Memory B cell (primary cell): ENCODE data around the gene SOX6.

ENCODE experiments used
- ATAC-seq: fragments of 150-1000 bp; cut with Tn5 transposase; 2 replicates; pipeline ENCODE4 v1.10.0; 2021; ENCODE audit warnings: low read depth, mild to moderate bottlenecking, moderate library complexity
- DNase-seq, 2 donors: peaks; one replicate each; pipeline ENCODE4 v3.0.0; 2022; ENCODE audit warnings: low spot score in 2 of 2
- H3K27ac Mint-ChIP-seq: one replicate; pipeline ENCODE4 v1.8.0; 2022; ENCODE audit warnings: mild to moderate bottlenecking, moderate library complexity, mixed read lengths
- H3K27me3 Mint-ChIP-seq: one replicate; pipeline ENCODE4 v1.8.0; 2022; ENCODE audit warnings: mixed read lengths
- H3K36me3 Mint-ChIP-seq: one replicate; pipeline ENCODE4 v1.8.0; 2022; ENCODE audit warnings: mild to moderate bottlenecking, mixed read lengths
- H3K4me1 Mint-ChIP-seq: one replicate; pipeline ENCODE4 v1.8.0; 2022; ENCODE audit warnings: mixed read lengths
- H3K4me3 Mint-ChIP-seq: one replicate; pipeline ENCODE4 v1.8.0; 2022; ENCODE audit warnings: mild to moderate bottlenecking, moderate library complexity, mixed read lengths
- H3K9me3 Mint-ChIP-seq: one replicate; pipeline ENCODE4 v1.8.0; 2022; ENCODE audit warnings: mixed read lengths

Gene SOX6

GRCh38 chr11:16321148-16321547, 35.2 kb downstream of the SOX6 start:
- H3K27ac Mint-ChIP-seq, result no peak overlapping the region
- no peaks in the 10 kb centered on the region for H3K36me3 Mint-ChIP-seq
- no peak for ATAC-seq
- no peaks in the 10 kb centered on the region for H3K4me1 Mint-ChIP-seq
- peaks cover 7% of the 10 kb centered on the region for H3K9me3 Mint-ChIP-seq
- H3K4me3 Mint-ChIP-seq, result no peak overlapping the region
- no peak for DNase-seq
- no peaks in the 10 kb centered on the region for H3K27me3 Mint-ChIP-seq

GRCh38 chr11:16318320-16318719, 38.0 kb downstream of the SOX6 start:
- peaks cover 4% of the 10 kb centered on the region for H3K9me3 Mint-ChIP-seq

GRCh38 chr11:16317712-16318111, 38.6 kb downstream of the SOX6 start:
- H3K4me3 Mint-ChIP-seq, result no peak overlapping the region
- peaks cover 4% of the 10 kb centered on the region for H3K9me3 Mint-ChIP-seq
- H3K27me3 Mint-ChIP-seq, result no peaks in the 10 kb centered on the region
- ATAC-seq (no peak), DNase-seq (no peak)
- H3K4me1 Mint-ChIP-seq, result no peaks in the 10 kb centered on the region
- no peaks in the 10 kb centered on the region for H3K36me3 Mint-ChIP-seq
- H3K27ac Mint-ChIP-seq, result no peak overlapping the region

More at GRCh38 chr11:16318320-16318719, 38.0 kb downstream of the SOX6 start:
- DNase-seq (no peak), ATAC-seq (no peak)
- H3K27me3 Mint-ChIP-seq, result no peaks in the 10 kb centered on the region
- no peaks in the 10 kb centered on the region for H3K36me3 Mint-ChIP-seq
- H3K4me1 Mint-ChIP-seq, result no peaks in the 10 kb centered on the region
- H3K27ac Mint-ChIP-seq, result no peak overlapping the region
- H3K4me3 Mint-ChIP-seq, result no peak overlapping the region

DNA sequence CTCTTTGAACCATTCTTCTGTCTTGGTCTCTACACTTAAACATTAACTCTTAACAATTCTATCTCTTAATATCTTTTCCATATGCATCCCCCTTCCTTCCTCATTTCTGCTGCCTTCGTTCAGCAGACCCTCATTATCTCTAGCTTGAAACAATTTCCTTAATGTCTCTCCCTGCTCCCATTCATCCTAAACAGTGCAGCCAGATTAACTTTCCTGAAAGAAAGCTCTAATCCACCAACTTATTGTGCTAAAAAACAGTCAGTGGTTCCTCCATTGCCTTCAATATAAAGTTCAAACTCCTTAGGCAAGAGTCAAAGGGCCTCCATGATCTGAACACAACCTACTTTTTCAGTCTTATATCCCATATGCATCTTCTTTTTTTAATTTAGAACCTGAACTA, 42.5 kb downstream of the SOX6 start:
- ATAC-seq, result no peak

GRCh38 chr11:16312233-16312765, 44.0 kb downstream of the SOX6 start:
- Mint-ChIP-seq H3K36me3 (no peaks in the 10 kb centered on the region), H3K27ac (no peak overlapping the region), H3K4me3 (no peak overlapping the region), H3K27me3 (no peaks in the 10 kb centered on the region), H3K4me1 (no peaks in the 10 kb centered on the region), H3K9me3 (no peaks in the 10 kb centered on the region)
- ATAC-seq, result no peak
- DNase-seq, result no peak

More for the DNA sequence above, 42.5 kb downstream of the SOX6 start:
- Mint-ChIP-seq H3K4me3 (no peak overlapping the region), H3K9me3 (no peaks in the 10 kb centered on the region), H3K27ac (no peak overlapping the region), H3K36me3 (no peaks in the 10 kb centered on the region), H3K27me3 (no peaks in the 10 kb centered on the region), H3K4me1 (no peaks in the 10 kb centered on the region)
- no peak for DNase-seq

DNA sequence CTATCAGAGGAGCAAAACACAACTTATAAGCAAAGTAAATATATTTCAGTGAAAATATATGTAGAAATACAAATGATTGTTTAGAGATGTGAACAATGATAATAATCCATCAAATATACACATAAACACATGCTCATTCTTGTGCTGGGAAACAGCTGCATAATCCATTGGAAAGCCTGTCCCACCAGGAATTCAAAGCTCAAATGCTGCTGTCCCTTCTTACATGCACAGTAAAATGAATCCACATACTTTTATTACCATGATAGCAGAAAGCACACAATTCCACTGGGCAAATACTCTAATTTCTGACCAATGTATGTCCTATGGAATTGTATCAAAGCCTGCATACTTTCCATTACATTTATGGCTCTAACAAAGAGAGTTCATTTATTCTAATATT, 44.5 kb downstream of the SOX6 start:
- Mint-ChIP-seq H3K9me3 (no peaks in the 10 kb centered on the region), H3K4me3 (no peak overlapping the region), H3K27me3 (no peaks in the 10 kb centered on the region), H3K36me3 (no peaks in the 10 kb centered on the region), H3K27ac (no peak overlapping the region), H3K4me1 (no peaks in the 10 kb centered on the region)
- ATAC-seq (no peak), DNase-seq (no peak)

DNA sequence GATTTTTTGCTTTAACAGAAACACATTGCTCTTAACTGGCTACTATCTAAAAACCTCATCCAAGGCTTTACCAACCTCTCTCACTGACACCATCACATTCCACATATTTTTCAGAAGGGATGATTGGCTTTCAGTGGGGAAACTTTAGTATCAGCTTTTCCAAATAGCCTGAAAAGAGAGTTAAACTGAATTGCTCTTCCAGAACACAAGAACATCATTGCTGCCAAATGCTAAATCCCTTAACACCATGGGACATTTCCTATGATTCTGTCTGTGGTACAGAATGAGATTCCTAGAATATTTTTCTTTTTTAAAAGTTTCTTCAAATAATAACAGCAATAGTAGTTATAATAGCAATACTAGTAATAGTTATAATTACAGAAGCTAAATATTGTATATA, 45.4 kb downstream of the SOX6 start:
- H3K9me3 Mint-ChIP-seq, result no peaks in the 10 kb centered on the region
- H3K4me1 Mint-ChIP-seq, result no peaks in the 10 kb centered on the region
- H3K27me3 Mint-ChIP-seq, result no peaks in the 10 kb centered on the region
- H3K4me3 Mint-ChIP-seq, result no peak overlapping the region
- H3K36me3 Mint-ChIP-seq, result no peaks in the 10 kb centered on the region
- no peak for ATAC-seq
- DNase-seq, result no peak
- H3K27ac Mint-ChIP-seq, result no peak overlapping the region

- no peak for ATAC-seq
- Mint-ChIP-seq H3K4me3 (no peak overlapping the region), H3K36me3 (no peaks in the 10 kb centered on the region)
Observed at GRCh38 chr11:16309226-16309625, 47.1 kb downstream of the SOX6 start.

GRCh38 chr11:16301462-16301861, 54.9 kb downstream of the SOX6 start:
- no peaks in the 10 kb centered on the region for H3K27me3 Mint-ChIP-seq
- no peak overlapping the region for H3K27ac Mint-ChIP-seq
- ATAC-seq (no peak), DNase-seq (no peak)
- H3K9me3 Mint-ChIP-seq, result peaks cover 8% of the 10 kb centered on the region
- H3K4me1 Mint-ChIP-seq, result no peaks in the 10 kb centered on the region
- H3K4me3 Mint-ChIP-seq, result no peak overlapping the region
- no peaks in the 10 kb centered on the region for H3K36me3 Mint-ChIP-seq

More at GRCh38 chr11:16309226-16309625, 47.1 kb downstream of the SOX6 start:
- Mint-ChIP-seq H3K27ac (no peak overlapping the region), H3K4me1 (no peaks in the 10 kb centered on the region), H3K9me3 (no peaks in the 10 kb centered on the region), H3K27me3 (no peaks in the 10 kb centered on the region)
- no peak for DNase-seq

DNA sequence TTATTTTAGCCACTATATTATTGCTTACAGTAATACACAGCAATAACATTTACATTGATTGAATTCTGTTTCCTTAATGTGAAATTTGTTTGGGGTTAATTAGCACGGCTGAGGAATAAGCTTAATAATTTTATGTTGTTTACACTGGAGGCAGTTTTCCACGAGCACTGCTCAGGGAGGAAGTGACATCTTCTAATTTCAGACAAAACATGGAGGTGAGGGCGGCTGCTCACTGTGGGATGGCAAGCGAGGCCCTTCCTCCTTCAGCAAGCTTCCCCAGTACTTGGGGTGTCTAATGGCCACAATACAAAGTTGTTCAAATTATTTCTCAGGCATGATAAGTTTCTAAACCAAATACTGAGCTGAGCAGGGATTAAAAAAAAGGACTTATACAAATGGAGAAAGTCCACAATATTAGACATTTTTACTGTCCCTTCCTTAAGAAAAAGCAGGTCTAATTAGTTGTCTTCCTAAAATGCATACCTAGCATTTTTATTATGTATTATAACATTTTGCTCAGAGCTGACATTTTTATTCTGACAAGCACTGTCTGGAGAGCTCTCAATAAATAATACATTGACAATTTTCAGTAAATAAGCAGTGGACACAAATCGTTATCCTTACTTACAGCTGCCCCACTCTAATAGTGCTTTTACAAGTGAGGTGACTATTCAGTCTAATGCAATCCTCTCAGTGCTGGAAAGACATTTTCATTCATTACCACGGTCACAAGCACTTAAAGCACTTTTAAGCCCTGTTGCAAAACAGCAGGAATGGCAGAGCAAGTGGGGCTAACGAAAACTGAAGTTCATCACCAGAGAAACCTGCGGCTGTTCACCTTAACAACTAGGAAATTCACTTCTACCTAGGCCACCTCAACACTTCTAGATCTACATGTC, 56.2 kb downstream of the SOX6 start:
- no peak overlapping the region for H3K27ac Mint-ChIP-seq
- no peaks in the 10 kb centered on the region for H3K27me3 Mint-ChIP-seq
- no peak overlapping the region for H3K4me3 Mint-ChIP-seq
- peaks cover 8% of the 10 kb centered on the region for H3K9me3 Mint-ChIP-seq
- ATAC-seq (no peak), DNase-seq (no peak)
- H3K4me1 Mint-ChIP-seq, result no peaks in the 10 kb centered on the region
- no peaks in the 10 kb centered on the region for H3K36me3 Mint-ChIP-seq

DNA sequence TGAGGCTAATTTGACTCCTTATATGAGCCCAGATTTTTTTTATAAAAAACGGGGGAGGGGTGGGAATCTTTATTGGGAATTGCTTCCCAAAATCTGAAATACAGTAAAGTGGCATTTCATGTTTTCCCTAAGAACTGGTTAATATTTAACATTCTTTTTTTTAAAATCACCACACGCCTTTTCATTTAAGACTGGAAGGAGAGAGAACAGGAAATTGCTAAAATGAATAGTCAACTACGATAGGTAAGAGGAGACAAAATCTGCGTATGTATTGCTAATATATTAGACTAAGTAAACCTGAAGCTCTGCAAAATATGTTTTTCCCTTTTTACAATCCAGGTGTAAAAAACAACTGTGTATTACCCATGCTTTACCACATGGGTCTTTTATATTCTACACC, 57.0 kb downstream of the SOX6 start:
- Mint-ChIP-seq H3K27me3 (no peaks in the 10 kb centered on the region), H3K27ac (no peak overlapping the region), H3K9me3 (peaks cover 8% of the 10 kb centered on the region), H3K4me3 (no peak overlapping the region), H3K4me1 (no peaks in the 10 kb centered on the region), H3K36me3 (no peaks in the 10 kb centered on the region)
- ATAC-seq (no peak), DNase-seq (no peak)

DNA sequence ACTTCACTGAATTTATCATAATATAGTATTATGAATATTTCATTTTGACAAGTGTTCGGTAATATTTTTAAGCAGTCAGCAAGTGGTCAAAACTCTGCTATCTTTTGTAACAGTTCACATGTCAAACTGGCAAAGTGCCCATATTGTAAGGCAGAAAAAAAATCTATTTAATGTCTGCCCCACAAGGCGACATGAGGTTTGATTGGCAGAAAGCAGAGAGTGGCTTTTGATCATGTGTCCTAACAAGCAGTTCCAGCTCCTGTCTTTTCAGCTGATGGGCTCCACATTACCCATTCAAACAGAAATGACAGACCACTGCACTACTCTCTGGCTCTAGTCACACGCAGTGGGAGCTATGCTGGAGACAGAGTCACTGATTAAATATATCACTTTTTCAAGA, 59.0 kb downstream of the SOX6 start:
- ATAC-seq (no peak), DNase-seq (no peak)
- no peaks in the 10 kb centered on the region for H3K4me1 Mint-ChIP-seq
- H3K9me3 Mint-ChIP-seq, result peaks cover 6% of the 10 kb centered on the region
- no peak overlapping the region for H3K27ac Mint-ChIP-seq
- H3K4me3 Mint-ChIP-seq, result no peak overlapping the region
- no peaks in the 10 kb centered on the region for H3K27me3 Mint-ChIP-seq
- H3K36me3 Mint-ChIP-seq, result no peaks in the 10 kb centered on the region

- Mint-ChIP-seq H3K4me3 (no peak overlapping the region), H3K27ac (no peak overlapping the region), H3K27me3 (no peaks in the 10 kb centered on the region)
Observed at GRCh38 chr11:16296273-16296672, 60.1 kb downstream of the SOX6 start.

GRCh38 chr11:16295592-16295991, 60.8 kb downstream of the SOX6 start:
- Mint-ChIP-seq H3K4me3 (no peak overlapping the region), H3K27me3 (no peaks in the 10 kb centered on the region), H3K36me3 (no peaks in the 10 kb centered on the region), H3K4me1 (no peaks in the 10 kb centered on the region), H3K27ac (no peak overlapping the region), H3K9me3 (no peaks in the 10 kb centered on the region)
- no peak for ATAC-seq
- no peak for DNase-seq

More at GRCh38 chr11:16296273-16296672, 60.1 kb downstream of the SOX6 start:
- Mint-ChIP-seq H3K4me1 (no peaks in the 10 kb centered on the region), H3K9me3 (no peaks in the 10 kb centered on the region), H3K36me3 (no peaks in the 10 kb centered on the region)
- ATAC-seq (no peak), DNase-seq (no peak)
